Measurements from ENCODE around the gene PKHD1.

- TF ChIP-seq POLR2AphosphoS5 (IDR thresholded peaks at IDR 0.05; ENCODE audit: borderline replicate concordance, low read depth, low read length): no peak; the same call in 1 of the 2 replicates
- no peak for TF ChIP-seq EZH2 (IDR thresholded peaks at IDR 0.05)
These were observed 244.5 kb downstream of the PKHD1 start for GRCh38 chr6:51842804-51843378.

Measured in SK-N-MC (cell line).